ENCODE results near the gene C10orf67. TPM values are rescaled to one million over a fixed set of nuclear protein-coding genes. Genes with fewer than 3 reads are reported as not detected.

Gene C10orf67
- total and polyA plus RNA-seq, 2 of the 8 experiments (the other 6 are each of a cell fraction or from before 2014, with no cell fraction given): 0.05 to 0.11 TPM

- TF ChIP-seq RNF2 (IDR thresholded peaks at IDR 0.05; ENCODE audit: borderline replicate concordance, low read depth, low read length, missing control alignments, poor library complexity, severe bottlenecking): no peak
- TF ChIP-seq SIN3A (conservative IDR thresholded peaks at IDR 0.05 in 1 of 2, IDR thresholded peaks at IDR 0.05 in 1 of 2; ENCODE audit: low read depth in 1 of 2, low read length in 2 of 2): no peak
- no peak for TF ChIP-seq TBP (IDR thresholded peaks at IDR 0.05; ENCODE audit: low read depth, low read length)
- TF ChIP-seq RAD21 (IDR thresholded peaks at IDR 0.05 in 1 of 2, conservative IDR thresholded peaks at IDR 0.05 in 1 of 2; ENCODE audit: low read depth in 2 of 2, low read length in 2 of 2): no peak
- TF ChIP-seq GTF2F1 (IDR thresholded peaks at IDR 0.05; ENCODE audit: borderline replicate concordance, low read depth, low read length): no peak
- no peak for TF ChIP-seq HDAC6 (IDR thresholded peaks at IDR 0.05; ENCODE audit: low read depth, low read length)
- TF ChIP-seq JUND (IDR thresholded peaks at IDR 0.05; ENCODE audit: low read length): no peak
- TF ChIP-seq NANOG (IDR thresholded peaks at IDR 0.05; ENCODE audit: insufficient read depth, low read depth, low read length, poor library complexity, severe bottlenecking): no peak
- no peak for TF ChIP-seq ZNF274 (IDR thresholded peaks at IDR 0.05; ENCODE audit: borderline replicate concordance, extremely low read depth, low read length)
- no peak for TF ChIP-seq BCL11A (IDR thresholded peaks at IDR 0.05; ENCODE audit: low read depth in 2 of 2, low read length in 2 of 2)
- no peak for TF ChIP-seq CHD1 (IDR thresholded peaks at IDR 0.05; ENCODE audit: low read depth, low read length)
- no peak for TF ChIP-seq EP300 (IDR thresholded peaks at IDR 0.05; ENCODE audit: borderline replicate concordance in 1 of 2, low read depth in 2 of 2, low read length in 2 of 2)
- ChIA-PET CTCF (ENCODE audit: partially characterized antibody) (no interaction called here), POLR2A (ENCODE audit: partially characterized antibody) (no interaction called here)
- FAIRE-seq: no peak
- no peak overlapping the region for H3K14ac ChIP-seq (ENCODE audit: insufficient read length)
- H4K5ac ChIP-seq (ENCODE audit: insufficient read length, low read depth, low read length): no peak overlapping the region
- no peaks in the 10 kb centered on the region for H3K79me2 ChIP-seq (ENCODE audit: control insufficient read depth in 1 of 2, insufficient read depth in 2 of 2, low read length in 2 of 2)
- H3K36me3 ChIP-seq (ENCODE audit: control insufficient read depth in 2 of 4, insufficient read depth in 4 of 4, low read length in 3 of 4): no peaks in the 10 kb centered on the region
- no peaks in the 10 kb centered on the region for H3K9me3 ChIP-seq (ENCODE audit: insufficient read depth in 2 of 2, low read depth in 1 of 2, low read length in 1 of 2)
- H3K27ac ChIP-seq (ENCODE audit: low read depth, low read length): no peak overlapping the region
- H2AFZ ChIP-seq (ENCODE audit: low read length): no peak overlapping the region
- H2BK5ac ChIP-seq (ENCODE audit: low read depth, low read length): no peak overlapping the region
- no peak overlapping the region for H4K91ac ChIP-seq (replicated peaks; ENCODE audit: insufficient read length, low read length)
- H3K4me3 ChIP-seq (ENCODE audit: extremely low read depth in 1 of 4, insufficient read depth in 2 of 4, low read depth in 3 of 4, low read length in 4 of 4): no peak overlapping the region
- no peak overlapping the region for H3K9ac ChIP-seq (replicated peaks in 1 of 4; ENCODE audit: extremely low read depth in 1 of 4, low read depth in 3 of 4, low read length in 3 of 4)
- H2BK20ac ChIP-seq (ENCODE audit: low read length): no peak overlapping the region
- no peak for DNase-seq (ENCODE audit: low read depth in 1 of 2, low spot score in 2 of 2)
- H4K8ac ChIP-seq (ENCODE audit: extremely low read depth, insufficient read depth, low read length): no peak overlapping the region
- H3K79me1 ChIP-seq (ENCODE audit: low read depth, low read length): no peaks in the 10 kb centered on the region
- H4K20me1 ChIP-seq (replicated peaks in 1 of 2; ENCODE audit: control insufficient read depth in 1 of 2, insufficient read depth in 2 of 2, low read length in 2 of 2): no peaks in the 10 kb centered on the region
- H3K4ac ChIP-seq (replicated peaks; ENCODE audit: insufficient read length, low read depth, low read length): no peak overlapping the region
- H3K23ac ChIP-seq (ENCODE audit: insufficient read length): no peak overlapping the region
- no peak overlapping the region for H3K56ac ChIP-seq (replicated peaks; ENCODE audit: insufficient read length, low read depth, low read length)
- H3K4me1 ChIP-seq (replicated peaks in 1 of 4; ENCODE audit: control insufficient read depth in 3 of 4, insufficient read depth in 4 of 4, low read length in 3 of 4): no peaks in the 10 kb centered on the region
- no peak overlapping the region for H2BK120ac ChIP-seq (replicated peaks; ENCODE audit: low read depth, low read length)
- WGBS, 2 experiments (ENCODE audit: extremely low coverage in 1 of 2, insufficient coverage in 1 of 2, insufficient read length in 1 of 2, insufficient replicate concordance in 2 of 2, low coverage in 1 of 2, low lambda C conversion rate in 2 of 2, missing lambda C conversion rate in 1 of 2): 88% methylated on average over 1 of the region's 1 CpG; no CpG with 5 or more reads in 1 of the 2 experiments
- H3K4me2 ChIP-seq (ENCODE audit: insufficient read depth in 1 of 2, low read depth in 2 of 2, low read length in 2 of 2): no peak overlapping the region
- H2BK15ac ChIP-seq (ENCODE audit: low read length): no peak overlapping the region
- H3K23me2 ChIP-seq (ENCODE audit: low read depth, low read length): no peaks in the 10 kb centered on the region
- no peaks in the 10 kb centered on the region; a peak in 1 of 7 replicates for H3K27me3 ChIP-seq (replicated peaks in 1 of 4; ENCODE audit: control insufficient read depth in 3 of 4, extremely low read depth in 1 of 4, insufficient read depth in 3 of 4, low read length in 3 of 4)
- no peak overlapping the region for H2AK5ac ChIP-seq (ENCODE audit: low read depth, low read length)
- no peak overlapping the region for H2BK12ac ChIP-seq (ENCODE audit: low read depth, low read length)
- no peak overlapping the region for H3K18ac ChIP-seq (ENCODE audit: extremely low read depth, low read length)
Observed at GRCh38 chr10:23230582-23230981, 114.0 kb downstream of the C10orf67 start.

Data from H1 (cell line).